ENCODE results near the gene PLEKHG4.

DNA sequence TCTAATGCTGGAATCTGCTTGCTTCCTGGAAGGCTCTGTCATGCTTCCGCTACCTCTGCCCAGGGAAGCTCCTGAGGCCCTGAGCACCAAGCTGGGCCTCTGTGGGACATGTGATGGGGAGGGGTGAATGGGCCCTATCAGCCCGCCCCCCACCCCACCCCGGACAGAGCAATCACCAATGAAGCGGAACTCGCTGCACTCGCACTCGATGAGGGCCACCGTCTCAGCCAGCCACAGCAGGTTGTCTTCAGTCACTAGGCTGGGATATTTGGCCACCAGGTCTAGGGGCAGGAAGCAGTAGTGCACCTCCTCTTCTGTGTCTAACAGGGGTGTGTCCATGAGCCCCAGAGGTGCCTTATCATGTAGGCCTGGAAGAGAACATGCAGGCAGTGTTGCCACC lies 23.6 kb downstream of the PLEKHG4 start:
- TF ChIP-seq, protein P1, sequence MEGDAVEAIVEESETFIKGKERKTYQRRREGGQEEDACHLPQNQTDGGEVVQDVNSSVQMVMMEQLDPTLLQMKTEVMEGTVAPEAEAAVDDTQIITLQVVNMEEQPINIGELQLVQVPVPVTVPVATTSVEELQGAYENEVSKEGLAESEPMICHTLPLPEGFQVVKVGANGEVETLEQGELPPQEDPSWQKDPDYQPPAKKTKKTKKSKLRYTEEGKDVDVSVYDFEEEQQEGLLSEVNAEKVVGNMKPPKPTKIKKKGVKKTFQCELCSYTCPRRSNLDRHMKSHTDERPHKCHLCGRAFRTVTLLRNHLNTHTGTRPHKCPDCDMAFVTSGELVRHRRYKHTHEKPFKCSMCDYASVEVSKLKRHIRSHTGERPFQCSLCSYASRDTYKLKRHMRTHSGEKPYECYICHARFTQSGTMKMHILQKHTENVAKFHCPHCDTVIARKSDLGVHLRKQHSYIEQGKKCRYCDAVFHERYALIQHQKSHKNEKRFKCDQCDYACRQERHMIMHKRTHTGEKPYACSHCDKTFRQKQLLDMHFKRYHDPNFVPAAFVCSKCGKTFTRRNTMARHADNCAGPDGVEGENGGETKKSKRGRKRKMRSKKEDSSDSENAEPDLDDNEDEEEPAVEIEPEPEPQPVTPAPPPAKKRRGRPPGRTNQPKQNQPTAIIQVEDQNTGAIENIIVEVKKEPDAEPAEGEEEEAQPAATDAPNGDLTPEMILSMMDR (IDR thresholded peaks at IDR 0.05), result no peak
- TF ChIP-seq POLR2A (IDR thresholded peaks at IDR 0.05), result no peak
